Type B pancreatic cell (in vitro differentiated cells): Measurements from ENCODE around the gene ZSWIM9. TPM values are rescaled to one million over a fixed set of nuclear protein-coding genes. Genes with fewer than 3 reads are reported as not detected.

Experiments used
- DNase-seq: peaks from one replicate; pipeline ENCODE4 v3.0.0; 2021; ENCODE audit warnings: mixed read lengths; ENCODE audit not compliant: unreplicated experiment; ENCODE audit errors: extremely low spot score
- H3K27ac Mint-ChIP-seq: 2 replicates; pipeline ENCODE4 v1.8.0; 2021; ENCODE audit warnings: mild to moderate bottlenecking, mixed read lengths
- H3K27me3 Mint-ChIP-seq: 2 replicates; pipeline ENCODE4 v1.8.0; 2021; ENCODE audit warnings: mixed read lengths
- H3K36me3 Mint-ChIP-seq: 2 replicates; pipeline ENCODE4 v1.8.0; 2021; ENCODE audit warnings: mixed read lengths
- H3K4me1 Mint-ChIP-seq: one replicate; pipeline ENCODE4 v1.8.0; 2021; ENCODE audit warnings: mixed read lengths; ENCODE audit not compliant: unreplicated experiment
- H3K4me3 Mint-ChIP-seq: 2 replicates; pipeline ENCODE4 v1.8.0; 2021; ENCODE audit warnings: mild to moderate bottlenecking, mixed read lengths
- H3K9me3 Mint-ChIP-seq: 2 replicates; pipeline ENCODE4 v1.8.0; 2021; ENCODE audit warnings: mixed read lengths
- total RNA-seq: library from RNA; stranded (reverse); gene quantifications from 2 replicates; pipeline ENCODE4 v1.2.1, GENCODE V29; 2021; ENCODE audit warnings: low replicate concordance
- TF ChIP-seq, protein P1 (sequence below): fragments of 200-600 bp; sonication (generic); conservative IDR thresholded peaks from 2 replicates; pipeline ENCODE4 v1.5.0; 2021; ENCODE audit warnings: antibody characterized with exemption, mild to moderate bottlenecking

The ZSWIM9 gene
- total RNA-seq, 1 donor from 2014 or later = 10.7 TPM

DNA sequence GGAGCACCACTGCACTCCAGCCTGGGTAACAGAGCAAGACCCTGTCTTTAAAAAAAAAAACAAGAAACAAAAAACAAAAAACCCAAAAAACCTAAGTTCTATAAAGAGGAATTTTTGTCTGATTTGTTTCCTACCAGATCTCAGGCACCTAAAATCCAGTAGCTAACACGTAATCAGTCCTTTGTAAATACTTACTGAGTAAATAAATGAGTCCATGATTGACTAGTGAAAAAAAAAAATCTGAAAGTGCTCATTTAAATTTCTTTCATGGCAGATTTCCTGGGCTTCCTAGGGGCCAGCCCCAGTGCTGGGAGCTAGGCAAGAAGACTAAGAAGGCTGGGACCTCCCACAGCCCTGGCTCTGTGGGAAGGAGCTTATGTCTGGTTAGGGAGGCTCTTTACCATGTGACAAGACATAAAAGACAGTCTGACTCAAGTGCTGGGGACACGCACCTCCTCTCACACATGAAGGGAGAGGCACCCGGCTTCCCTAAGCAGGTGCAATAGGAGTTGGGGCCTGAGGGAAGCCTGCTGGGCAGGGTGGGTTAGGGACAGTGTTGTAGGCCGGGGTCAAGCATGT is 22.8 kb upstream of the ZSWIM9 start:
- H3K27ac Mint-ChIP-seq = no peak overlapping the region
- H3K36me3 Mint-ChIP-seq = peaks cover 3% of the 10 kb centered on the region
- no peaks in the 10 kb centered on the region for H3K9me3 Mint-ChIP-seq
- TF ChIP-seq, protein P1, sequence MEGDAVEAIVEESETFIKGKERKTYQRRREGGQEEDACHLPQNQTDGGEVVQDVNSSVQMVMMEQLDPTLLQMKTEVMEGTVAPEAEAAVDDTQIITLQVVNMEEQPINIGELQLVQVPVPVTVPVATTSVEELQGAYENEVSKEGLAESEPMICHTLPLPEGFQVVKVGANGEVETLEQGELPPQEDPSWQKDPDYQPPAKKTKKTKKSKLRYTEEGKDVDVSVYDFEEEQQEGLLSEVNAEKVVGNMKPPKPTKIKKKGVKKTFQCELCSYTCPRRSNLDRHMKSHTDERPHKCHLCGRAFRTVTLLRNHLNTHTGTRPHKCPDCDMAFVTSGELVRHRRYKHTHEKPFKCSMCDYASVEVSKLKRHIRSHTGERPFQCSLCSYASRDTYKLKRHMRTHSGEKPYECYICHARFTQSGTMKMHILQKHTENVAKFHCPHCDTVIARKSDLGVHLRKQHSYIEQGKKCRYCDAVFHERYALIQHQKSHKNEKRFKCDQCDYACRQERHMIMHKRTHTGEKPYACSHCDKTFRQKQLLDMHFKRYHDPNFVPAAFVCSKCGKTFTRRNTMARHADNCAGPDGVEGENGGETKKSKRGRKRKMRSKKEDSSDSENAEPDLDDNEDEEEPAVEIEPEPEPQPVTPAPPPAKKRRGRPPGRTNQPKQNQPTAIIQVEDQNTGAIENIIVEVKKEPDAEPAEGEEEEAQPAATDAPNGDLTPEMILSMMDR = no peak
- H3K4me1 Mint-ChIP-seq = peaks cover 5% of the 10 kb centered on the region
- H3K27me3 Mint-ChIP-seq = no peaks in the 10 kb centered on the region
- DNase-seq = no peak
- no peak overlapping the region for H3K4me3 Mint-ChIP-seq

DNA sequence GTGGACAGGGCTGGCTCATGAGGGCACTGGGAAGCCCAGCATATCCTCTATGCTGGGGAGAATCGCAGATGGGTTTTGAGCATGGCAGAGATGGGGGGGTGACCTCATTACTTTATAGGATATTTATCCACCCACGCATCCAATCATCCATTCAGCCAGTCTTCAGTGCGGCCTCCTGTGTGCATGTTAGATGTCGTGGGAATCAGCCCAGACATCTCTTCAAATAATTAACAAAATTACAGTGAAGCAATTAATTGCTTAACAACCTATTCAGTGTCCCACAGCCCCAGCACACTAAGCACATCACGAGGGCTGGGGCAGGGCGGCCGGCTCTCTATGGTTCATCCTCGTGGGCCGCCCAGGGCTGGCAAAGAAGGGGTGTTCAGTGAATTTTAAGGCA is 21.9 kb upstream of the ZSWIM9 start:
- no peak for DNase-seq
- no peak overlapping the region for H3K27ac Mint-ChIP-seq
- no peaks in the 10 kb centered on the region for H3K9me3 Mint-ChIP-seq
- peaks cover 3% of the 10 kb centered on the region for H3K36me3 Mint-ChIP-seq
- peaks cover 6% of the 10 kb centered on the region for H3K4me1 Mint-ChIP-seq
- H3K4me3 Mint-ChIP-seq = no peak overlapping the region
- TF ChIP-seq, protein P1 = no peak
- no peaks in the 10 kb centered on the region for H3K27me3 Mint-ChIP-seq

GRCh38 chr19:48149430-48149829 is 21.1 kb upstream of the ZSWIM9 start:
- Mint-ChIP-seq H3K27me3 (no peaks in the 10 kb centered on the region), H3K9me3 (no peaks in the 10 kb centered on the region), H3K4me3 (no peak overlapping the region), H3K4me1 (peaks cover 6% of the 10 kb centered on the region), H3K27ac (no peak overlapping the region), H3K36me3 (peaks cover 3% of the 10 kb centered on the region)
- no peak for DNase-seq
- TF ChIP-seq, protein P1 = no peak

DNA sequence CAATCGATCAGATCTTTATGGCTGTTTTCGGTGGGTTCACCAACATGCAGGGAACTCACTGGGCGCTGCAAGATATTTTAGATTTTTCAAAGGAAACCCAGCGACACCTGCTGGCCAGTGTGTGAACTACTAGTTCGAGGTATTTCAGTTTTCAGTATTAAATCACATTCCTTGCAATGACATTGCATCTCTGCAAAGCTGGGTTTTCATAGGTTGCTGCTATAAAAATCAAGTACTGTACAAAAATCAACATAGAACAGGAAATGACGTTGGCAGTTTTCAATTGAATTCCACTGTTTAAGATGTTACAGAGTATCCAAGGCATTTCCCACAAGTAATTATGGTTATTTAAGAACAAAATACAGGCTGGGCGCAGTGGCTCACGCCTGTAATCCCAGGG is 17.9 kb upstream of the ZSWIM9 start:
- peaks cover 6% of the 10 kb centered on the region for H3K4me1 Mint-ChIP-seq
- no peaks in the 10 kb centered on the region for H3K9me3 Mint-ChIP-seq
- H3K27me3 Mint-ChIP-seq = no peaks in the 10 kb centered on the region
- no peak for DNase-seq
- peaks cover 4% of the 10 kb centered on the region for H3K36me3 Mint-ChIP-seq
- H3K4me3 Mint-ChIP-seq = no peak overlapping the region
- TF ChIP-seq, protein P1 = peak; percentile 93
- H3K27ac Mint-ChIP-seq = no peak overlapping the region

- Mint-ChIP-seq H3K4me1 (peaks cover 6% of the 10 kb centered on the region), H3K4me3 (no peak overlapping the region), H3K27ac (peak overlapping the region; percentile 18), H3K27me3 (no peaks in the 10 kb centered on the region), H3K9me3 (no peaks in the 10 kb centered on the region), H3K36me3 (peaks cover 9% of the 10 kb centered on the region)
- TF ChIP-seq, protein P1 = no peak
- DNase-seq = no peak
Observed at GRCh38 chr19:48154003-48154402, 16.5 kb upstream of the ZSWIM9 start.
